ENCODE data around the gene USF2. TPM values are rescaled to one million over a fixed set of nuclear protein-coding genes. Genes with fewer than 3 reads are reported as not detected.

USF2 gene
- total RNA-seq, 1 experiment from 2014 or later: 81.6 TPM

- ChIA-PET CTCF (interaction anchor here (1.1 to 1.4 kb wide), 3 partner anchors 38 to 196 kb away, joined by 4 read pairs; no protein-coding TSS in a partner anchor), POLR2A (no interaction called here)
- H3K9me3 Mint-ChIP-seq (ENCODE audit: unreplicated experiment): no peaks in the 10 kb centered on the region
- no peaks in the 10 kb centered on the region for H3K27me3 Mint-ChIP-seq (ENCODE audit: insufficient read depth, unreplicated experiment)
- no peak for TF ChIP-seq CTCF (IDR thresholded peaks at IDR 0.05; ENCODE audit: unreplicated experiment)
- peaks cover 4% of the 10 kb centered on the region for H3K4me1 Mint-ChIP-seq (ENCODE audit: insufficient read depth, unreplicated experiment)
- intact Hi-C loops (cut with micrococcal nuclease): no loop called here
- H3K27ac Mint-ChIP-seq (ENCODE audit: low read depth, unreplicated experiment): no peak overlapping the region
- BruUV-seq (replicated peaks): no TSS peak
- no peak for DNase-seq (ENCODE audit: unreplicated experiment)
- H3K36me3 Mint-ChIP-seq (ENCODE audit: insufficient read depth, unreplicated experiment): peaks cover 76% of the 10 kb centered on the region
- no peak overlapping the region for H3K4me3 Mint-ChIP-seq (ENCODE audit: unreplicated experiment)
Measured at GRCh38 chr19:35272122-35272719, 3.5 kb downstream of the USF2 start.

GRCh38 chr19:35272954-35273649, 4.3 kb downstream of the USF2 start:
- Mint-ChIP-seq H3K9me3 (ENCODE audit: unreplicated experiment) (no peaks in the 10 kb centered on the region), H3K27me3 (ENCODE audit: insufficient read depth, unreplicated experiment) (no peaks in the 10 kb centered on the region), H3K4me3 (ENCODE audit: unreplicated experiment) (no peak overlapping the region), H3K4me1 (ENCODE audit: insufficient read depth, unreplicated experiment) (peaks cover 5% of the 10 kb centered on the region), H3K36me3 (ENCODE audit: insufficient read depth, unreplicated experiment) (peaks cover 76% of the 10 kb centered on the region), H3K27ac (ENCODE audit: low read depth, unreplicated experiment) (no peak overlapping the region)
- no peak for DNase-seq (ENCODE audit: unreplicated experiment)
- TF ChIP-seq CTCF (IDR thresholded peaks at IDR 0.05; ENCODE audit: unreplicated experiment): no peak
- ChIA-PET CTCF (interaction anchor here (0.5 to 1.4 kb wide), 9 partner anchors 9 to 610 kb away, joined by 3 to 4 read pairs (median 3); no protein-coding TSS in a partner anchor), POLR2A (no interaction called here)
- BruUV-seq (replicated peaks): no TSS peak
- intact Hi-C loops (cut with micrococcal nuclease): no loop called here

- Mint-ChIP-seq H3K4me3 (ENCODE audit: unreplicated experiment) (no peak overlapping the region), H3K9me3 (ENCODE audit: unreplicated experiment) (no peaks in the 10 kb centered on the region), H3K27me3 (ENCODE audit: insufficient read depth, unreplicated experiment) (no peaks in the 10 kb centered on the region), H3K27ac (ENCODE audit: low read depth, unreplicated experiment) (peak overlapping the region; percentile 25), H3K36me3 (ENCODE audit: insufficient read depth, unreplicated experiment) (peaks cover 83% of the 10 kb centered on the region), H3K4me1 (ENCODE audit: insufficient read depth, unreplicated experiment) (peaks cover 5% of the 10 kb centered on the region)
- POLR2A ChIA-PET: no interaction called here
- BruUV-seq (replicated peaks): no TSS peak
- intact Hi-C loops (cut with micrococcal nuclease): no loop called here
- CTCF ChIA-PET: interaction anchor here (0.6 to 1.4 kb wide), 6 partner anchors 79 to 610 kb away, joined by 3 to 5 read pairs (median 4); no protein-coding TSS in a partner anchor
- no peak for DNase-seq (ENCODE audit: unreplicated experiment)
- no peak for TF ChIP-seq CTCF (IDR thresholded peaks at IDR 0.05; ENCODE audit: unreplicated experiment)
Measured at GRCh38 chr19:35273686-35274259, 5.0 kb downstream of the USF2 start.

- ChIA-PET CTCF (interaction anchor here (0.6 to 1.1 kb wide), 4 partner anchors 132 to 228 kb away, joined by 3 to 5 read pairs (median 3); no protein-coding TSS in a partner anchor), POLR2A (no interaction called here)
- no peak for DNase-seq (ENCODE audit: unreplicated experiment)
- H3K36me3 Mint-ChIP-seq (ENCODE audit: insufficient read depth, unreplicated experiment): peaks cover 85% of the 10 kb centered on the region
- BruUV-seq (replicated peaks): no TSS peak
- intact Hi-C loops (cut with micrococcal nuclease): no loop called here
- TF ChIP-seq CTCF (IDR thresholded peaks at IDR 0.05; ENCODE audit: unreplicated experiment): no peak
- H3K4me1 Mint-ChIP-seq (ENCODE audit: insufficient read depth, unreplicated experiment): peaks cover 5% of the 10 kb centered on the region
- H3K9me3 Mint-ChIP-seq (ENCODE audit: unreplicated experiment): no peaks in the 10 kb centered on the region
- H3K27me3 Mint-ChIP-seq (ENCODE audit: insufficient read depth, unreplicated experiment): no peaks in the 10 kb centered on the region
- H3K4me3 Mint-ChIP-seq (ENCODE audit: unreplicated experiment): no peak overlapping the region
- peak overlapping the region; percentile 25 for H3K27ac Mint-ChIP-seq (ENCODE audit: low read depth, unreplicated experiment)
Measured at GRCh38 chr19:35274323-35274722, 5.6 kb downstream of the USF2 start.
